NK-92 (cell line): ENCODE results near the gene ZNF518A.
"Not testable (repeated sequence)": the region's sequence is repeated elsewhere in the genome, so short reads cannot be mapped to it uniquely, and the experiment has no call there.

Experiments
- DNase-seq: peaks from one replicate; lab custom pipeline; 2025; ENCODE audit not compliant: unreplicated experiment; lab: John Stamatoyannopoulos, UW

Gene ZNF518A

DNA sequence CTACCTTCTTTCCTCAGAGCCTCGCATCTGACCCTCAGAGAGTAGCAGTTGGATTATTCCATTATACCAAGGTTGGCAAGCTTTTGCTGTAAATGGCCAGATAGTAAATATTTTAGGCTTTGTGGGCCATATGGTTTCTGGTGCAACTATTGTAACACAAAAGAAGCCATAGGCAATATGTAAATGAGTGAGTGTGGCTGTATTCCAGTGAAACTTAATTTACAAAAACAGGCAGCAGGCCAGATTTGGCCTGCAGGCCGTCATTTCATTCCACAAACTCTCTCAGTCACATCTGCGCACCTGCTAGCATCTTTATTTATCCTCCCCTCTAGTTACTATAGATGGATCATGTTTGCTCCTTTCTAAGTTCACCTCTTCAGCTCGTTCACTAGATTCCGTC is 6.7 kb downstream of the ZNF518A start:
- no peak for DNase-seq

DNA sequence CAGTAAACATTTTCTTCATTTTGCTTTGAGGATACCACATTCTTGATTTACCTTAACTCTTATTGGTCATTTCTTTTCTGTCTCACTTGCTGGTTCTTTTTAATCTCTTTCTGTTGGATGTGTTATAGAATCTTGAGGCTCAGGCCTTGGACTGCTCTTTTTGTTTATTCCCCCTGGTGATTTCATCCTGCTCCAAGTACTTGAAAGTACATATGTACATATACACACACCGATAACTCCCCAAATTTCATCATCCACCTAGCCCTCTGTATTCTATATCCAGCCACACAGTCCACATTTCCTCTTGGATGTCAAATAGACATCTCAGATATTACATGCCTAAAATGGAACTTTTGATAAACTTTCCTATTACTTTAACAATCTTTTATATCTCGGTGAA is 7.5 kb downstream of the ZNF518A start:
- no peak for DNase-seq

DNA sequence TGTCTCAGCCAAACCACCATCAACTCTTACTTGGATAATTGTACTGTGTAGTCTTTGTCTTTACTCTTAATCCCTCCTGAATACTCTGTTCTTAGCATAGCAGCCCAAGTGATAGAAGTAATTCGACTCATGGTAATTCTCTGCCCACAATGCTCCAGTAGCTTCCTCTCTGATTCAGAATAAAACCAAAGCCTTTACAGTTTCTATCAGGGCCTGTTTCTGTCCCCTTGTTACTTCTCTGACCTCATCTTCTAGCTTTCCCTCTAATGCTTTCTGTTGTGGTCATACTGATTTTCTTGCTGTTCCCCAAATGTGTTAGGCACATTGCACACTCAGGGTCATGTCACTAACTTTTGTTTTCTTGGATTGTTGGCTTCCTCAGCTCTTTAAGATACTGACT is 8.0 kb downstream of the ZNF518A start:
- DNase-seq = no peak

DNA sequence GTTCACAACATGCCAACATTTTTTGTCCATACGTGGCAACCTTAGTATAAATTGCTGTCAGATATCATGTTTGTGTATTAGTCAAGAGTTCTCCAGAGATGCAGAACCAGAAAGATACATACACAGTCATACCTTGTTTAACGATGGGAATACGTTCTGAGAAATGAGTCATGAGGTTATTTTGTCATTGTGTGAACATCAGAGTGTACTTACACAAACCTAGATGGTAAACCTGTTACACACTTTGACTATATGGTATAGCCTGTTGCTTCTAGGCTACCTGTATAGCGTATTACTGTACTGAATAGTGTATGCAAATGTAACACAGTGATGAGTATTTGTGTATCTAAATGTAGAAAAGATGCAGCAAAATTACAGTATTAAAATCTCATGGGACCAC is 22.3 kb downstream of the ZNF518A start:
- DNase-seq = no peak

DNA sequence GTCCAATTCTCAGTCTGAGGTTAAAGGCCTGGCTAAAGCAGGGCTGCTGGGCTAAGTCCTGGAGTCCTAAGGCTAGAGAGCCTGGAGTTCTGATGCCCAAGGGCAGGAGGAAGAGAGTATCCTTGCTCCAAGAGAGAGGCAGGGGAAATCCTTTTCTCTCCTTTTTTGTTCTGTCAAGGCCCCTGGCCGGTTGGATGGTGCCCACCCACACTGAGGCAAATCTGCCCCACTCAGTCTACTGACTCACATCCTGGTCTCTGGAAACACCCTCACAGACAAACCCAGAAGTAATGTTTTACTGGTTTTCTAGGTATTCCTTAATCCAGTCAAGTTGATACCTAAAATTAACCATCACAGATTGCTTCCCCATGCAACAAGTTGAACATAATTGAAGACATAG is 23.0 kb downstream of the ZNF518A start:
- DNase-seq = no peak

DNA sequence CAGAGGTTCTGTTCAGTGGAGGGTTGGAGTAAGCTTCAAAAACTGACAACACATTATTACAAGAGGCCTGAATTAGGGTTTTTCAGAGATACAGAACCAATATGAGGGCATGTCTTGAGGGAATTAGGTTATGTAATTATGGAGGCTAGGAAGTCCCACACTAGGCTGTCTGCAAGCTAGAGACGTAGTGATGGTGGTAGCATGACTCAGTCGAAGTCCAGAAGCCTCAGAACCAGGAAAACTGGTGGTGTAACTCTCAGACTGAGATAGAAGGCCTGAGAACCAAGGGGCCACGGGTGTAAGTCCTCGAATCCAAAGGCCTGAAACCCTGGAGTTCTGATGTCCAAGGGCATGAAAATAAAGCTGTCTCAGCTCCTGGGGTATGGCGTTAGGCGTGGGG is 35.6 kb downstream of the ZNF518A start:
- DNase-seq = no peak

DNA sequence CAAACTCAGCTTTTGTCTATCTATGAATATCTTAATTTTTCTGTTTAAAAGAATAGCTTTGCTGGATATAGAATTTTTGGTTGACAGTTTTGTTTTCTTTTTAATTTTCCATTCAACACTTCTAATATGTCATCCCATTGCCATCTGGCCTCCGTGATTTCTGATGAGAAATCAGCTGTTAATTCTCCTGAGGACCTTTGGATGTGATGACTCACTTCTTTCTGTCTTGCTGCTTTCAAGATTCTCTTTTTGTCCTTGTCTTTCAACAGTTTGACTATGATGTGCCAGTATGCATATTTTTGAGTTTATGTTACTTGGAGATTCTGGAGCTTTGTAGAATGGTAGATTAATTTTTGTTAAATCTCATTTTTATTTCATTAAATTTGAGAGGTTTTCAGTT is 38.4 kb downstream of the ZNF518A start:
- DNase-seq = no peak

DNA sequence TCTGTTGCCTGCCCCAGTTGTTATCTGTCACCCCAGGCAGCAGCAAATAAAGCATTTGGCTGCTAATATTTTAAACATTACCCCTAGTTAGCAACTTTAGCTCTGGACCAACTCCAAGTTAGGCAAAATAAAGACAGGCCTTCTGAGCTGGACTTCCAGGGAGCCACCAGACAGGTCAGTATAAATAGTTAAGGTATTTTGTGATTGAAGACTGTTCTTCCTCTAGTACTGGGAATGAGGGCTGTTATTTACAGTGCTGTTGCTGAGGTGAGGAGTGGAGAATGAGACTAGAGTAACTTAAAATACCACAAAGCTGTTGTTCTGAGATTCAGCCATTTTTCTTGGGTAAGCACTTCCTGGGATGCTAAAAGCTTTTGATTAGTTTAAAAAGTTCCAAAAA is 40.1 kb downstream of the ZNF518A start:
- no peak for DNase-seq

DNA sequence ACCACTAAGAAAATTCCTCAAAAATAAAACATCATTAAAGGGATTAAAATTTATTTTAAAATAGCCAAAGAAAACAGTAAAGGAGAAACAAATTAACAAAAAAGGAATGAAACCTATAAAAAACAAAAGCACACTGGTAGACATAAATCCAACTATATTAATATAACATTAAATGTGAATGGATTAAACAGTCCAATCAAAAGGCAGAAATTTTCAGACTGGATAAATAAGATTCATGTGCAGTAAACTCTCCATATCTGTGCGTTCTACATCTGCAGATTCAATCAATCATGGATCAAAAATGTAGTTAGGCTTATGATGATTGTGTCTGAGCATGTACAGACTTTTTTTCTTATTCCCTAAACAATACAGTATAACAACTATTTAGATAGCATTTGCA is 42.6 kb downstream of the ZNF518A start:
- no peak for DNase-seq

DNA sequence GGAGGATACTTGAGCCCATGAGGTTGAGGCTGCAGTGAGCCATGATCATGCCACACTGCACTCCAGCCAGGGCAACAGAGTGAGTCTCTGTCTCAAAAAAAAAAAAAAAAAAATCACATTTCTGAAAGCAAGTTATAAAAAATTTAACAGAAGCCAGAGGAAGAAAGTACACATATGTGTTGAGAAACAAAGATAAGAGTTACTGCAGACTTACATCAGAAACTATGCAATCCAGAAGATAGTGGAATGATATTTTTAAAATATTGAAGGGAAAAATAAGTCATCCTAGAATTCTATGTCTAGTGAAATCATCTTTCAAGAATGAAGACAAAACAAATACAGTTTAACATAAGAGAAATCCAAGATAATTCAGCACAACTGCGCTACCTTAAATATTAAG is 46.9 kb downstream of the ZNF518A start:
- DNase-seq = no peak

DNA sequence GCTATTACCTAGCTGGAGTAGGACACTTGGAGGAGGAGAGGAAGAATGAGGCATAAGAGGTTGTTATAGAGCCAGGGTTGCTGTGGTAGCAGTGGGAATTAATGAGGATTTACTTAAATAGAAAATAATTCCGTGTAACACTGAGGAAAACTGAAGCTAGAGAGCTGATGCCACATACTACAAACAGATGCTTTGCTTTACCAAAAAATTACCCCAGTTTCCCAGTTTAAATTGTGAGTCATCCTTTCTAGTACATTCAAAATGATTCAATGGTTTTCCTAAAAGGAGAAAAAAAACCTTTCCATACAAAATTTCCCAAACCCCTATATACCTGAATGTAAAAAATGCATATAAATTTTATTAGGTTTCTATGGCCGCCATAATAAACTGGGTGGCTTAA is 58.3 kb downstream of the ZNF518A start:
- DNase-seq = no peak

DNA sequence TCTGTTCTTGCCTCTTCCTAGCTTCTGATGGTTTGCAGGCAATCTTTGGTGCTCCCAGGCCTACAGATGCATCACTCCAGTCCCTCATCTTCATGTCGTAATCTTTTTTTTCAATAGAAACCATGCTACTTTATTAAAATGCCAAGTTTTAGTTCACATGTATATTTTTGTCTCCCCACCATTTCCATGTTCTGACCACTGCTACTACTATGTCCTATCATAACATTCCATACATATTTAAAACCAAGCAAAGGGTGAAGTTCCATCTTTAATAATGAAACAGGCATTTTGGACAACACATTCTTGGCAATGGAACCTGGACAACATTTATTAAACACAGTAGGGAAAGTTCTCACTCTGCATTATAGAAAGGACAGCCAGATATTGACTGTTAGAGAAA is 58.8 kb downstream of the ZNF518A start:
- no peak for DNase-seq

DNA sequence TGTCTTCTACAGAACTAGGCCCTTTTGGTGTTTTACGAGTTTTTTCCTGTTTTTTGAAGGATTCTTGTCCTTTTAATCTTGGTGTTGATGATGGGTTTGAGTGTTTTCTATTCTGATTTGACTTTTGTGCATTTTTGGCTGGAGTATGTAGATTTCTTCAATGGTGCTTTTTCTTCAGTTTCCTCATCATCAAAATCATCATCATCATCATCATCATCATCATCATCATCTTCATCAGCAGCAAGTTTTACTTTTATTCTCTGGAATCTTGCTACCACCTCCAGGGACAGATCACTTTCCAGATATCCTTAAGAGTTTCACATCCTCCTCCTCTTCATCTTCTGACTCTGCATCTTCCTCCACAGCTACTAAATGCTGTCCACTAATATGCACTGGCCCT is 59.4 kb downstream of the ZNF518A start:
- not testable (repeated sequence) for DNase-seq

DNA sequence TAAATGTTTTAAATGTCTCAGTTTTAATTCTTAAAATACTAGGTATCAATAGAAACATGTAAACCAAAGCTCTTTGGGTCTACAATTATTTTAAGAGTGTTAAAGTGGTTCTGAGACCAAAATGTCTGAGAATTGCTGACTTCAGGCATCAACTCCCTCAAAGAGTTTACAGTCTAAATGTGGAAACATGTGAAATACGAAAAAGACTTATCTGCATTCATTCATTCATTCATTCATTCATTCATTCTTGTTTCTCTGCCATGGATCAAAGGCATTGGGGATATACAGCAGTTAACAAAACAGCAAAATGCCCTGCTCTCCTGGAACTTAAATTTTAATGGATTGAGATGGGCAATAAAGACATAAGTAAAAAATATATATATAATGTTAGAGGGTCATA is 71.4 kb downstream of the ZNF518A start:
- DNase-seq = no peak

DNA sequence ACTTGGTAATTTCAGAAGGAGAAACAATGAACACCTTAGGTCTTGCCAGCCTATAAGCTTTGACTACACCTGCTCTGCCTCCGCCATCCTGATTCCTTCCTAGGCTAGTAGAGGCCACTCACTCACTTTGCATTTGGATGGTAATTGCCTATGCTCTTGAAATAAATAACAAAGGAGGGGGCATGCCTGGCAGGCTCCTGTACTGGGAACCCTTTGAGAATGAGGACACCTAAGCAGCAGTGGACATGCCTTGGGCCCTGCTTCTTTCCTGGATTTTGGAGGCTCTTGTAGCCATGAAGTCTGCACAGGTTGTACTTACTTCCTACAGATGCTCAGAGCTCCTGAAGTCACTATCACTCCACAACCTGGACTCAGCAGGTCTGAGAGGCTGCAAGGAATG is 75.5 kb downstream of the ZNF518A start:
- DNase-seq = no peak

DNA sequence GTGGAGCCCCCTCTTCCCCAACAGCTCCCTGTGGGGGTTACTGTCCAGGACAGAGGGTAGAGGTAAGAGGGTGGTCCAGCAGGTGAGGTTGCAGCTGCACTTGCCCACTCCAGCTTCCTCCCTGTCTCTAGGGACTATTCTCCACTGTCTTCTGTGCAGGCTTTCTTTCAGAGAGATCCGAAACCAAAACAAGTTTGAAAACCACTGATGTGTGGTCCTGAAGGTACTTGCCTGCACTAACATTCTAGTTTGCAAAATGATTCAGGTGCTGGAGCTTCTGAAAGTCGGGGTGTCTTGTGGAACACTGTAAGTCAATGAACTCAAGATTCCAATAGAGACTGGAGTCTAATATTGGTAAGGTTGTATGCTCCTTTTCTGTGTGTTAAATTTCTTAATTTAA is 78.2 kb downstream of the ZNF518A start:
- no peak for DNase-seq

DNA sequence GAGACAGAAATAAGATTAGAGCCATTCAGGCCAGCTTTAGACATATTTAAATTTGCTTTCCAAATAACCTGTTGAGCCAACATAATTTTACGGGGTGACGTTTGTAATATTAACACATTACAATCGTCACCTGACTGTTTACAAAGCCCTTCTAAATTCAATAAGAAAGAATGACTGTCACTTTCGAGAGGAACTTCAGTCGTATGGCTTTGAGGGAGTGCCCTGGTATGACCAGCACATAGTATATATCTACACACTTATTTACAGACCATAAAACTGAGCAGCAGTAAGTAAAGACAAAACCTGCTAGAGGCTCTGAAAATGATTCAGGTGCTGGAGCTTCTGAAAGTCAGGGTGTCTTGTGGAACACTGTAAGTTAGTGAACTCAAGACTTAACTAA is 78.8 kb downstream of the ZNF518A start:
- no peak for DNase-seq

DNA sequence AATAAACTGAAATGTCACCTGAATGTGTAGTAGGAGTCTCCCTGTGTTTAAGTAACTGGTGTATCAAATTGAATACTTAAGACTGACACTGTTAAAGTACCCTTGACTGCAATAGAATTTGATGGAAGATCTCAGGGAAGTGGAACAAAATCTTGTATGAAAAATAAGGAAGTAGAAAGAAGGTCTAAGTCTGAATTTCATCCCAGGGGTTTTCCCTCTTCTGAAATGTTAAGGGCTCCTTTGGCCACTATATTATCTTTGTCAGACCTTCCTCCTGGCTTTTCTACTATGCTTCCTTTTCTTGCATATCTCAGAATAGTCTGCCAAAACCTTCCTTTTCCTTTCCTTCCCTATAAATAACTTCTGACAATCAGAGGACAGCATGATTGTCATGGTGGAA is 81.7 kb downstream of the ZNF518A start:
- no peak for DNase-seq

DNA sequence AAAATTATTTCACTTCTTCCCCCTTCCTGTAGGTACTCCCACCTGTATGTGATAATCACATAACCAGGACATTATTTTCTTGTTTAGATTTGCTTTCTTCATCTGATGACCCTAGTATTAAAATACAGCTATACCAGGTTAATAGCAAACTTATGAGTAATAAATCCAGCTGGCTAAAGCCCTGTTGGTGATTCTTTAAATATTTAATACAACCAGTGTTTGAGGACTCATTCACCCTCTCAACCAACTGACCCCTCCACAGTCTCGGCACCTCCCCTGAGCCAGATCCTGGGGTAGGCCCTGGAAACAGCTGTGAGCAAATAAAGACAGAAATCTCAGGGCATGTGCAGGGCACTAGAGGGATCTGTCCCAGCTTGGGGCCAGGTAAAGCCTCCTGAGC is 82.8 kb downstream of the ZNF518A start:
- no peak for DNase-seq
